AG09309 (cell line): Measurements from ENCODE around the gene TMEM259.

Experiments
- DNase-seq: peaks from one replicate; pipeline ENCODE4 v3.0.0-alpha.2; 2010; ENCODE audit warnings: low read depth
- H3K4me3 ChIP-seq: 2 replicates; pipeline ENCODE4 v1.5.1; 2011; ENCODE audit warnings: mild to moderate bottlenecking, low read depth, low read length, moderate library complexity; ENCODE audit not compliant: control insufficient read depth
- CTCF ChIP-seq: IDR thresholded peaks from 2 replicates; pipeline ENCODE4 v1.5.1; 2011; ENCODE audit warnings: mild to moderate bottlenecking, low read depth, low read length, inconsistent platforms; ENCODE audit not compliant: insufficient read depth, control insufficient read depth; ENCODE audit errors: missing control alignments

The TMEM259 gene

GRCh38 chr19:1066748-1067340 lies 45.9 kb upstream of the TMEM259 start, which contains the start of gene ARHGAP45:
Gene ARHGAP45 (plus strand): TSS chr19:1067167. CDS start chr19:1067406, 239 bp downstream.
- DNase-seq: no peak
- no peak within 1 kb of the TSS; the same call in 1 of the 2 replicates for H3K4me3 ChIP-seq
- TF ChIP-seq CTCF: no peak

- DNase-seq: no peak
- H3K4me3 ChIP-seq: no peak overlapping the region
- TF ChIP-seq CTCF: no peak
Observed at GRCh38 chr19:1066251-1066747, 45.4 kb upstream of the TMEM259 start.

GRCh38 chr19:1065606-1066109 lies 44.7 kb upstream of the TMEM259 start:
- H3K4me3 ChIP-seq: no peak overlapping the region
- DNase-seq: no peak
- TF ChIP-seq CTCF: no peak

GRCh38 chr19:1064661-1065605 lies 44.0 kb upstream of the TMEM259 start:
- no peak for DNase-seq
- H3K4me3 ChIP-seq: no peak overlapping the region
- peak; percentile 58 for TF ChIP-seq CTCF

- no peak for TF ChIP-seq CTCF
- no peak overlapping the region for H3K4me3 ChIP-seq
- DNase-seq: no peak
Observed at GRCh38 chr19:1063909-1064660, 43.2 kb upstream of the TMEM259 start.
